Mucosa of descending colon (tissue), 3 donors: Measurements from ENCODE around the gene AKAP13. TPM values are rescaled to one million over a fixed set of nuclear protein-coding genes. Genes with fewer than 3 reads are reported as not detected.

Source experiments
- ATAC-seq: fragments of 200-7000 bp; cut with Tn5 transposase; one replicate; pipeline ENCODE4 v1.9.1; 2020; ENCODE audit warnings: mild to moderate bottlenecking, moderate library complexity
- DNase-seq, 3 donors: peaks; one replicate each; pipeline ENCODE4 v3.0.0-alpha.2; 2020
- H3K36me3 ChIP-seq: fragments of 200-600 bp; one replicate; pipeline ENCODE4 v1.8.0; 2021; ENCODE audit warnings: low read depth, mild to moderate bottlenecking
- H3K4me1 ChIP-seq: fragments of 200-600 bp; one replicate; pipeline ENCODE4 v1.8.0; 2021; ENCODE audit warnings: low read depth, mild to moderate bottlenecking
- H3K4me3 ChIP-seq: fragments of 200-600 bp; one replicate; pipeline ENCODE4 v1.8.0; 2021; ENCODE audit warnings: mild to moderate bottlenecking
- H3K9me3 ChIP-seq: fragments of 200-600 bp; one replicate; pipeline ENCODE4 v1.8.0; 2021; ENCODE audit warnings: mild to moderate bottlenecking
- intact Hi-C, 2 donors: fragments of 100-400 bp; cut with DNase I in 1 of 2; cut with micrococcal nuclease in 1 of 2; formaldehyde crosslinking; loops; one replicate each; pipeline versions ENCODE4 v1.11.0 to v1.11.1; 2022; cut with DNase I, micrococcal nuclease
- total RNA-seq, 3 donors: library from RNA; stranded (reverse); fragmentation: NEBNext Ultra II Directional in 2 of 3; extraction: Animal tissue kit (Norgen Biotek cat#: 25700) in 2 of 3; gene quantifications; one replicate each; pipeline versions ENCODE4 v1.2.1 to v1.2.4, GENCODE V29; 2021 to 2023
- TF ChIP-seq, protein P1 (sequence below): fragments of 200-600 bp; IDR thresholded peaks from one replicate; pipeline ENCODE4 v1.8.0; 2022; ENCODE audit warnings: antibody characterized with exemption, mild to moderate bottlenecking
- donor health status: DM: no; HTN: no; CAD: no; lungs with moderate emphysema.
- donor health status: DM: no; HTN: no; CAD: no.
- donor health status: DM: no; HTN: yes; CAD: no.

AKAP13 gene
- total RNA-seq, 3 donors from 2014 or later = 141 to 173 (median 150) TPM

GRCh38 chr15:85496151-85496550, 115.7 kb downstream of the AKAP13 start:
- Histone ChIP-seq H3K4me3 (no peak overlapping the region), H3K36me3 (no peaks in the 10 kb centered on the region), H3K9me3 (no peaks in the 10 kb centered on the region), H3K4me1 (peaks cover 33% of the 10 kb centered on the region)
- DNase-seq (no peak), ATAC-seq (no peak)
- intact Hi-C loops = no loop called here
- TF ChIP-seq, protein P1, sequence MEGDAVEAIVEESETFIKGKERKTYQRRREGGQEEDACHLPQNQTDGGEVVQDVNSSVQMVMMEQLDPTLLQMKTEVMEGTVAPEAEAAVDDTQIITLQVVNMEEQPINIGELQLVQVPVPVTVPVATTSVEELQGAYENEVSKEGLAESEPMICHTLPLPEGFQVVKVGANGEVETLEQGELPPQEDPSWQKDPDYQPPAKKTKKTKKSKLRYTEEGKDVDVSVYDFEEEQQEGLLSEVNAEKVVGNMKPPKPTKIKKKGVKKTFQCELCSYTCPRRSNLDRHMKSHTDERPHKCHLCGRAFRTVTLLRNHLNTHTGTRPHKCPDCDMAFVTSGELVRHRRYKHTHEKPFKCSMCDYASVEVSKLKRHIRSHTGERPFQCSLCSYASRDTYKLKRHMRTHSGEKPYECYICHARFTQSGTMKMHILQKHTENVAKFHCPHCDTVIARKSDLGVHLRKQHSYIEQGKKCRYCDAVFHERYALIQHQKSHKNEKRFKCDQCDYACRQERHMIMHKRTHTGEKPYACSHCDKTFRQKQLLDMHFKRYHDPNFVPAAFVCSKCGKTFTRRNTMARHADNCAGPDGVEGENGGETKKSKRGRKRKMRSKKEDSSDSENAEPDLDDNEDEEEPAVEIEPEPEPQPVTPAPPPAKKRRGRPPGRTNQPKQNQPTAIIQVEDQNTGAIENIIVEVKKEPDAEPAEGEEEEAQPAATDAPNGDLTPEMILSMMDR = no peak

DNA sequence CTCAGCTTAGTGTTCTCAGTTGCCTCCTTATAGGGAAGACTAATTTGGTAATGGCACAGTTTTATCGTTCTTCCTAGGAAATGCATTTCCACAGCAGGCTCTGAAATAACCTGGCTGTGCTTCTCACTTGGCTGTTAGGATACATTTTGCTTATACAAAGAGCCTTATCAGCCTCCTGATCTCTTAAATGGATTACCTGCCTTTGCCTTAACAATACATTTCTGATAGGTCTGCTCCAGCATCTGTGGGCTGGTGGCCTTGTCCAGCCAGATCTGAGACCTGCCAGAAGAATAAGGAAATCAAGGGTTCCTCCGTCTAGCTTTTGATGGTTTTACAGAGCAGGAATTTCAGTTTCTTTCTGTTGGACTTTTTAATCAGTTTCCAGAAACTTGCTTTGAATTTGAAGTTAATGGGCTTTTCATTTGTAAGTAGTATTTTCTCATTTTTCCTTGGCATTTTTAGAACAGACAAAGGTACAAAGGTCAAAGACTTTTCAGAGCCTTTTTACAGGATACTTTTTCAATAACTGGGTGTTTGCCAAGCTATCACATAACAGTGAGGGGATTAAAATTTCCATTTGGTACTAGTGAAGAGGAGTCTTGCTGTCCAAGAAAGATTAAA, 116.3 kb downstream of the AKAP13 start:
- TF ChIP-seq, protein P1 = no peak
- intact Hi-C loops = no loop called here
- peaks cover 33% of the 10 kb centered on the region for H3K4me1 ChIP-seq
- H3K4me3 ChIP-seq = no peak overlapping the region
- no peaks in the 10 kb centered on the region for H3K36me3 ChIP-seq
- no peak for ATAC-seq
- no peak for DNase-seq
- no peaks in the 10 kb centered on the region for H3K9me3 ChIP-seq

GRCh38 chr15:85497172-85497569, 116.8 kb downstream of the AKAP13 start:
- ATAC-seq (no peak), DNase-seq (no peak)
- TF ChIP-seq, protein P1 = no peak
- Histone ChIP-seq H3K9me3 (no peaks in the 10 kb centered on the region), H3K4me3 (no peak overlapping the region), H3K36me3 (no peaks in the 10 kb centered on the region), H3K4me1 (peaks cover 33% of the 10 kb centered on the region)
- intact Hi-C loops = no loop called here

DNA sequence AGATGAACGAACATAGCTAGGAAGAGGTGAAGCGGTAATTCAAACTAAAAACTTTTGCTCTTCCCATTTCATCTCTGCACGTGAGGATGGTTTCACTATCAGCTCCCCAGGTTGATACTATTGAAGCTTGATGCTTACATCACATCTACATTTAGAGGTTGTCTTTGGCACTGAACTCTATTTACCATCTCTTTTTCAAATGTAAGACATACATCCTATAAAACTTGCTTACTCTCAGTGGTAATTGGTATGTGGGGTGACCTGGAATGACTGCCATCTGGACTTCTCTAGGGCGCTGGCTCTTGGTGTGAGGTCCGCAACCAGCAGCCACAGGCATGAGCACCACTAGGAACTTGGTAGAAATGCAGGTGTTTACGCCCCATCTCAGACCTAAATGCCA, 118.1 kb downstream of the AKAP13 start:
- Histone ChIP-seq H3K36me3 (no peaks in the 10 kb centered on the region), H3K4me3 (no peak overlapping the region), H3K9me3 (no peaks in the 10 kb centered on the region), H3K4me1 (peaks cover 30% of the 10 kb centered on the region)
- DNase-seq (no peak), ATAC-seq (no peak)
- TF ChIP-seq, protein P1 = no peak
- intact Hi-C loops = no loop called here

- Histone ChIP-seq H3K4me1 (peaks cover 22% of the 10 kb centered on the region), H3K9me3 (no peaks in the 10 kb centered on the region), H3K36me3 (no peaks in the 10 kb centered on the region), H3K4me3 (no peak overlapping the region)
- ATAC-seq (no peak), DNase-seq (no peak)
- intact Hi-C loops = no loop called here
- TF ChIP-seq, protein P1 = no peak
These were observed 119.0 kb downstream of the AKAP13 start for GRCh38 chr15:85499371-85499887.
